Stimulated activated CD4-positive, alpha-beta T cell treated with anti-CD3 and anti-CD28 coated beads, TNF-alpha, amount 100 ng/mL, for 1 hour (primary cell): Measurements from ENCODE around the gene TAS2R31.
"Not testable (repeated sequence)": the region's sequence is repeated elsewhere in the genome, so short reads cannot be mapped to it uniquely, and the experiment has no call there.

Experiments
- DNase-seq, 3 donors: peaks; one replicate each; pipeline ENCODE4 v3.0.0-alpha.2; 2020; ENCODE audit warnings: low read depth in 3 of 3, low spot score in 1 of 3

The TAS2R31 gene, protein sequence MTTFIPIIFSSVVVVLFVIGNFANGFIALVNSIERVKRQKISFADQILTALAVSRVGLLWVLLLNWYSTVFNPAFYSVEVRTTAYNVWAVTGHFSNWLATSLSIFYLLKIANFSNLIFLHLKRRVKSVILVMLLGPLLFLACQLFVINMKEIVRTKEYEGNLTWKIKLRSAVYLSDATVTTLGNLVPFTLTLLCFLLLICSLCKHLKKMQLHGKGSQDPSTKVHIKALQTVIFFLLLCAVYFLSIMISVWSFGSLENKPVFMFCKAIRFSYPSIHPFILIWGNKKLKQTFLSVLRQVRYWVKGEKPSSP

GRCh38 chr12:11031307-11031706 is at the start of gene TAS2R31:
TSS of gene TAS2R31 (minus strand) at chr12:11031407. CDS start at chr12:11031335, 72 bp downstream.
- no peak for DNase-seq

DNA sequence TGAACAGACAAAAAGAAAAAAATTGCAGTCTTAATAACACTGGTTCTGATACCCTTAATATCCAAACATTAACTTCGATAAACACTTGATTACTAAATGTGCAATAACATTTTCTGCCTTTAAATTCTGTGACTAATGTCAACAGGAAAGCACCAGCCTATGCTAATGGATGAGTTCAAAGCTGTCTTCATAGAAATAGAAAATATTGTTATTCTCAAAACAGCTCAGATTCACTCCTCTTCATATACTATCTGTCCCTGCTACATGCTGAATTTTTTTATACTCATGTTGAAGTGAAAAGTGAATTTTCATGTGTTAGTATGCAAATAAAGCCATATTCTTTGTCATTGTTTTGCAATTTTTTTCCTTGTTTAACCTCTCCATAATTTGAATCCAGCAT is 47.0 kb upstream of the TAS2R31 start:
- no peak for DNase-seq

DNA sequence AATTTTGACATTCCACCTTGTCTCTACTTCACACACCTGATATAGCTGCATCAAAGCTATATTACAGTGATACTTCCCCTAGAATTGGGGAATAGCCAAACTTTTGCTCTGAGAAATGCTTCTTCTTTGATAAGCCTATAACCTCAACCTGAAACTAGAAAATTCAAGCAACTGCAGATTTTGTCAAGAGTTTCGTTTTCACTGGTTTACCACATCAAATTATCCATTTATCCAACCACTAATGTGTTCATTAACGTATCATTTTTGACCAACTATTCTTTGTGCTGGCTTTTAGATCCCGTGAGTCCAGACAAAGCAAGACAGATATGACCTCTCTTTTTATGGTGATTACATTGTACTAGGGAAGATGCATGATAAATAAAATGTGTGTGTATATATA is 44.4 kb upstream of the TAS2R31 start:
- DNase-seq: no peak

- DNase-seq: no peak
These were observed 40.2 kb upstream of the TAS2R31 start for GRCh38 chr12:11071414-11071813.

DNA sequence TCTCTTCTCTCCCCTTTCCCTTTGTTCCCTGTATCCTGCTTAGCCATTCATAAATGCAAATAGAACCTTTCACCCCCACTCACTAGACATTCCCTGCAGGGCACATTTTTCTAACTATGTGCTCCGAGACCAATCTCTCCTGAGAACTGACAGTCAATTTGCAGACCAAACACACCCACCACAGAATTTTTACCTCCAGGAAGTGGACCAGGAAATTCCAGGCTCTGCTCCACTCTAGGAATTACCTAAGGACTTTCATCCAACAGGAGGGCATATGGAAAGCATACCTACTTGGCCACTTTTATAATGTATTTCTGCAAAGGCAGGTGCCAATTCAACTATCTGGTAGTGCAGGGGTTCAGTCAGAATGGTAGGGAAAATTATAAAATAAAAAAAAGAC is 39.8 kb upstream of the TAS2R31 start:
- no peak for DNase-seq

DNA sequence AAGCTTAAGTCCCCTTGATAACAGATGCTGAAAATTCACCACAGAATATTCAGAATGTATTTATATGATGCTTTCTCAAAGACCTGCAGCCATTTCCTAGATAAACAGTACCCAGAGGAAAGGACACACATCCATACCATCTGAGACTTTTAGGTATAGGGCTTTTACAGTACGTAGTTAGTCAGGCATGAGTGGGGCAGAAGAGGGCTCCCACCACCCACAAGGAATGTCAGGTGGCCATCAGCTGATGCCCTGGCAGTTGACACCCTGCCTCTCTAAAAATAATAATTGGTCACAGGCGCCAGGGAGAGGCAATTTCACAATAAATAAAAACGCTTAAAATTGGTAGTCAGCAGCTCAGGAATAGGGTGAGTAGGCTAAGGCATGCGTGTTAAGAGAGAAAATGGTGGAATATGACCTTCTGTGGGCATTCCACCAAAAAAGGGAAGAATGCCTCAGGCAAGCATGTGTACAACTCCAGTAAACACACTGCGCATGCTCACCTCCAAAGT is 38.7 kb upstream of the TAS2R31 start:
- no peak for DNase-seq

DNA sequence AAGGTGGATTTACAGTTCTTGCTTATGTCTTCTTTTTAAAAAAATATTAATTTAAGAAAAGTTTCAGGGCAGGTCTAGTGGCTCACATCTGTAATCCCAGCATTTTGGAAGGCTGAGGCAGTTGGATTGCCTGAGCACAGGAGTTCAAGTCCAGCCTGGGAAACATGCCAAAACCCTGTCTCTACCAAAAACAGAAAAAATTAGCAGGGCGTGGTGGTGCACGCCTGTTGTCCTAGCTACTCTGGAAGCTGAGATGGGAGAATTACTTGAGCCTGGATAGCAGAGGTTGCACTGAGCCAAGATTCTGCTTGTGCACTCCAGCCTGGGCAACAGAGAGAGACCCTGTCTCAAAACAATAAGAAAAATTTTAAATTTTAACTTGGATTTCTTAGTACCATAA is 36.3 kb upstream of the TAS2R31 start:
- DNase-seq: no peak

DNA sequence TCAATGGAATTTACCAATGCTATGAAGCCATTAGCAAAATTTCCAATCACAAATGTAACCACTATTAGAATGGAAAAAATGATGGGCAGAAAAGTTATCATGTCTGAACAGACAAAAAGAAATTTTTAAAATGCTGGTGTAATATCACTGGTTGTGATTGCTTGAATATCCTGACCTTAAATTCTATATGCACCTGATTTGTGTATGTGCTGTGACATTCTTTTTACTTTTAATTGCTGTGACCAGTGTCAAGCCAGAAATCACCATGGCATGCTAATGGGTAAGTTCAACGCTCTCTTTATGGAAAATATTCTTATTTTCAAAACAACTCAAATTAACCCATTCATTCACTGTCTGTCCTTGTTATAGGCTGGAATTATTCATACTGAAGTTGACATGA is 31.0 kb upstream of the TAS2R31 start, which contains the start of gene TAS2R46:
Gene TAS2R46 (minus strand): TSS at position 101 of the 400 bp plus-strand sequence. CDS start 0 bp downstream, at position 101.
- DNase-seq: not testable (repeated sequence)

- DNase-seq: no peak
These were observed 28.6 kb upstream of the TAS2R31 start for GRCh38 chr12:11059784-11060183.

DNA sequence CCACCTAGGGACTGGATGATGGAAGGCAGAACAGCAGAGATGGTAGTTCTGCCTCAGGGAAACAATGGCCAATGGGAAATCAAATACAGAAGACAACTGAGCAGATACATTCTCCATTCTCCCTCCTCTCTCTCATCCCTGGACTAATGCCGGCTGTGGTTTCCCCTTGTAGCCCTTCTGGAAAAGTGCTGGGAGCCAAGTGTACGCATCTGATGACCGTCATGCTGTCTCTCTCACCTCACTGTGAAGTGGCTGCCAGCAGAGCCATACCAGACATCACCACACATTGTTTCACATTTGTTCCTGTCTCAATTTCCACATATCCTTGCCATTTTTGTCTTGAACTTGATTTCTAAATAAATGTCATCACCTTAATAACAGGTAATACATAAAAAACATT is 27.8 kb upstream of the TAS2R31 start:
- no peak for DNase-seq

DNA sequence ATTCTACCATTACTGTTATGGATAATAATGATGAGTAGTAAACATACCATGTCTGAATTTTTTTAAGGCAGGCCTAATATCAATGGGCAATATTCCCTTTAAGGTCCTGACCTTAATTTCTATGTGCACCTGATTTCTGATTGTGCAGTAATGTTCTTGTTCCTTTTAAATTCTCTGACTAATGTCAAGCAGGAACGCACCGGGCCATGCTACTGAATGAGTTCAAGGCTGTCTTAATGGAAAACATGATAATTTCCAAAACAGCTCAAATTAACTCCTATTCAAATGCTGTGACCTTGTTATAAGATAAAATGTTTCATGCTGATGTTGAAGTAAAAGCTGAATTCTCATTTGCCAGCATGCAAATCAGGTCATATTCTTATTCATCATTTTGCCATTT is 24.1 kb upstream of the TAS2R31 start:
- no peak for DNase-seq

GRCh38 chr12:11049806-11050531 is 18.8 kb upstream of the TAS2R31 start:
- not testable (repeated sequence) for DNase-seq

GRCh38 chr12:11041366-11041765 is 10.2 kb upstream of the TAS2R31 start:
- DNase-seq: not testable (repeated sequence)

GRCh38 chr12:11040162-11040561 is 9.0 kb upstream of the TAS2R31 start:
- DNase-seq: no peak

- no peak for DNase-seq
These were observed 8.0 kb upstream of the TAS2R31 start for GRCh38 chr12:11039171-11039570.

GRCh38 chr12:11033959-11034358 is 2.8 kb upstream of the TAS2R31 start:
- DNase-seq: not testable (repeated sequence)

DNA sequence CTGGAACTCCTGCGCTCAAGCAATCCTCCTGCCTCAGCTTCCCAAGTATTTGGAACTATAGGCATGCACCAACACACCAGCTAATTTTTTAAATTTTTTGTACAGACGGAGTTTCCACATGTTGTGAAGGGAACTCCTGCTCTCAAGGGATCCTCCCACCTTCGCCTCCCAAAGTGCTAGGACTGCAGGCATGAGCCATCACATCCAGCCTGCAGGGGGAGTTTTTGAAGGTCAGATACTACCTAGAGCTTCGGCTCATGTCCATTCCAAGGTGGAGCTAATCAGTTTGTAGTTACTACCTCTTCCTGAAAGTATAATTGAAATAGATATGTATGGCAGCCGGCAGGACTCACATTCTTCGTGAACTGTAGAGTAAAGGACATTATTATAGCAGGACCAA is 5.1 kb downstream of the TAS2R31 start:
- no peak for DNase-seq

GRCh38 chr12:11023387-11023786 is 7.8 kb downstream of the TAS2R31 start:
- DNase-seq: no peak

- no peak for DNase-seq
These were observed 8.7 kb downstream of the TAS2R31 start, which contains the start of gene TAS2R19 for GRCh38 chr12:11022520-11022919. TSS of gene TAS2R19 (minus strand) at chr12:11022620. CDS start at chr12:11022571, 49 bp downstream.

DNA sequence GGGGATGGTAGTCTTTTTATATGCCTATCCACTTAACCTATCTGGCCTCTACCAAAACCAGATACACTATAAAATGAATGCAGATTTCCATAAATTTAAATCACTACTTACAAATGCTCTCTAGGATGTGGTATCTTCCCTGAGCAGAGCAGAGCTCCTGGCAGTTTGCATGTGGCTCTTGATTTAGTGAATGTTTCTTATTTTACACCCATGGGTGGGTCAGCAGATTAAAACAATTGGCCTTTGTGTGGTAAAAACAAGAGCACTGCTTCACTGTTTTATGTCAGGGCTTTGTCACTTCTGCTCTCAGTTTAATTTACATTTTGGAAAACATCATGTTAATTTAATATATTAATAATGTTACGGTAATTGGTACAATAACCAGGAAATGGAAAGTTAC is 14.3 kb downstream of the TAS2R31 start:
- no peak for DNase-seq

DNA sequence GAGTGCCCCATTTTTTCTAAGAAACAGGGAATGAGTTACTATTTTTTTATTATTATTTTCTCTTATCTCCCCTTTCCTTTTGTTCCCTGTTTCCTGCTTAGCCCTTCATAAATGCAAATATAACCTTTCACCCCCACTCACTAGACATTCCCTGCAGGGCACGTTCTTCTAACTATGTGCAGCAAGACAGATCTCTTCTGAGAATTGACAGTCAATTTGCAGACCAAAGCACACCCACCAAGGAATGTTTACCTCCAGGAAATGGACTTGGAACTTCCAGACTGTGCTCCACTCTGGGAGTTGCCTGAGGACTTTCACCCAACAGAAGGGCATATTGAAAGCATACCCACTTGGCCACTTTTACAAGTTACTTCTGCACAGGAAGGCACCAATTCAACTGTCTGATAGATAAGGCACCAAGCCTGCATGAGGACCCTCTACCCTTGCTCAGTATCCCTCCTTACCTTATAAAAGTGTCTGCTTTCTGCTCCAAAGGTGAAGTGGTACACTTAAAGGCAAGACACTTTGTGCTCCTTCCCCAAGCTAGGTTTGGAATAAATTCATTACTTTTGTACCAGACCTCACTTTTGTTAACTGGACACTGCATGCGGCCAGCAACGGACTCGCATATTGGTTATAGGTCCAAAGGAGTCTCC is 15.3 kb downstream of the TAS2R31 start:
- no peak for DNase-seq

- DNase-seq: no peak
These were observed 17.0 kb downstream of the TAS2R31 start for GRCh38 chr12:11014234-11014633.
